NOMO-1 (cell line): ENCODE measurements around the gene LYRM7.
"Not testable (repeated sequence)": the region's sequence is repeated elsewhere in the genome, so short reads cannot be mapped to it uniquely, and the experiment has no call there.

Experiments
- DNase-seq, 2 experiments: peaks; one replicate each; lab custom pipeline; 2025; ENCODE audit not compliant: unreplicated experiment in 2 of 2; lab: John Stamatoyannopoulos, UW

The LYRM7 gene

DNA sequence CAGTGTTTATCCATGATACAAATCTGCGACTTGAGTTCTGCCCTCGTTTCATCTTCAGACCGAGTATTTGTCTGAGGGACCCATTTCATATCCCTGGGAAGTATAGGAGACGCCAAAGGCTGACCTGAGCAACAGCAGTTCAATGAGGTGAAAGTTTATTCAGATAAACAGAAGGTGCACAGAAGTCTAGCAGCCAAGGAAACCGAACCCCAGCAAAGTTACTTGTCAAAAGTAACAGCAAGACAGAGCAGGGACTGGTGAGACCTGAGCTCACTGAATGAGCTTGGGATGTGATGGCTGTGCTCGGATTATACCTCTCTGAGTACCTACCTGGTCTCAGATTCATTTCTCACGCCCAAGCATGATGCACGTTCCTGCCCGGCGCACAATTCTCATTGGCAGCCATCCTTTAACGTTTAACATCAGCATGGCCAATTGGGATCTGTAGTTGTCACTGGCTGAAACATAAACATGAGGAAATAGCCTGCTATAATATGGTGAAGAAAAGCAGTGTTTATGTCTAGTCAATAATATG, 599 bp downstream of the LYRM7 start:
- DNase-seq: no peak

GRCh38 chr5:131180407-131180806, 9.7 kb downstream of the LYRM7 start:
- DNase-seq: no peak

- no peak for DNase-seq
Measured at GRCh38 chr5:131182839-131183238, 12.1 kb downstream of the LYRM7 start.

DNA sequence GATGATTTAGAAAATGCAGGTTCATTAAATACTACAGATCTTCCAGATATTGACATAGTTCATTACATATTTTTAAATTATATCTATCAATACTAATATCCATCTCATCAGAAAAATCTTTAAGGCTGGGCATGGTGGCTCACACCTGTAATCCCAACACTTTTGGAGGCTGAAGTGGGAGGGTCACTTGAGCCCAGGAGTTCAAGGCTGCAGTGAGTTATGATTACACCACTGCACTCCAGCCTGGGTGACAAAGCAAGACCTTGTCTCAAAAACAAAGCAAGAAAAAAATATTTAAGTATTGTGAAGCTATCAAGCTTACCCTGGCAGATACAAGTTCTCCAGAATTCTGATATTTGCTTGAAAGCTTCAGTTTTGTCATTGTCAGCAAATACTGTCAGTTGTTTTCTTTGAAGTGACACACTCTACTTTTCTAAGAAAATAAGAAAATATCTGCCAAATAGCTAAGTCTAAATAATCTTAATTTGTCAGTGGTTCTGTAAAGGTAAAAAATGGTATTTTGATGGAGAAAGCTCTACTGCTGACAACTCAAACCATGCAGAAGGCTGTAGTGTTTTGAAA, 14.9 kb downstream of the LYRM7 start:
- DNase-seq: no peak

- no peak for DNase-seq
Measured at GRCh38 chr5:131186561-131187256, 16.0 kb downstream of the LYRM7 start.

DNA sequence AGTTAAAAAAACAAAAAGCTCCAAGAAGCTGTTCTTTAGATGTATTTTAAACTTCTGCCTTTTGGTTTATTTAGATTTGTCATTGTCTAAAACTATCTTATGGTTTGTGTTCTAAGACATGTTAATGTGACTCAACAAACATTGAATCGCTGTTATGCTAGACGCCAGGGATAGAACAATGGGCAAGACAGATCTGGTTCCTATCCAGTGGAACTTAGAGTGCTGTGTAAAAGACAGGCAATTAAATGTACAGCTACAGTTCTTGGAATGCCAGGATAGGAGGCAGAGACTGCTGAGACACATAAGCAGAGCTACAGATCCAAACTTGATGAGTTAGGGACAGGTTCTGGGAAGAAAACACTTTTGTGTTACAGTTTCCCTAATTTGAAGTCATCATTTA, 22.4 kb downstream of the LYRM7 start:
- DNase-seq: no peak

DNA sequence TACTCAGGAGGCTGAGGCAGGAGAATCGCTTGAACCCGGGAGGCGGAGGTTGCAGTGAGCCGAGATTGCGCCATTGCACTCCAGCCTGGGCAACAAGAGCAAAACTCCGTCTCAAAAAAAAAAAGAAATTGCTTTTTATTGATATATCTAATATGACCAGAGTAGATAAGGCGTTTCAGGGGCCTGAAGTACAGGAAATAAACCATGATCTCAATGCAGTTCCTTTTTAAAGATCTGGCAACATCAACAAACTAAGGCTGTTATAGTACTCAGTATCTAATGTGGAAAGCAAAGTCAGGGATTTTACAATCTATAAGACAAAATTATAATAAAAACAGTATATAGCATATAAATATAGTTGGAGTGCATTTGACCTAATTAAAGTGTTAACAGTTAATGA, 23.2 kb downstream of the LYRM7 start:
- not testable (repeated sequence) for DNase-seq

- DNase-seq: no peak
Measured at GRCh38 chr5:131194725-131195124, 24.0 kb downstream of the LYRM7 start.

- no peak for DNase-seq
Measured at GRCh38 chr5:131195696-131196095, 25.0 kb downstream of the LYRM7 start.

GRCh38 chr5:131196331-131196730, 25.6 kb downstream of the LYRM7 start:
- DNase-seq: no peak

DNA sequence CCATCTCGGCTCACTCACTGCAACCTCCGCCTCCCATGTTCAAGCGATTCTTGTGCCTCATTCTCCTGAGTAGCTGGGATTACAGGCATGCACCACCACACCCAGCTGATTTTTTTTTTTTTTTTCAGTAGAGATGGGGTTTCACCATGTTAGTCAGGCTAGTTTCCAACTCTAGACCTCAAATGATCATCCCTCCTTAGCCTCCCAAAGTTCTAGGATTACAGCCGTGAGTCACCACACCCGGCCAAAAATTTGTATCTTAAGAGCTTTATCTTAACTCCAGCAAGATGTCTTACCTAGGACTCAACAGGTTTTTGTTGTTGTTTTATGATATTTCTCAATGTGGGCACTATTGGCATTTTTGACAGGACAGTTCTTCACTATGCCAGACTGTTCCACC, 27.9 kb downstream of the LYRM7 start:
- DNase-seq: no peak

DNA sequence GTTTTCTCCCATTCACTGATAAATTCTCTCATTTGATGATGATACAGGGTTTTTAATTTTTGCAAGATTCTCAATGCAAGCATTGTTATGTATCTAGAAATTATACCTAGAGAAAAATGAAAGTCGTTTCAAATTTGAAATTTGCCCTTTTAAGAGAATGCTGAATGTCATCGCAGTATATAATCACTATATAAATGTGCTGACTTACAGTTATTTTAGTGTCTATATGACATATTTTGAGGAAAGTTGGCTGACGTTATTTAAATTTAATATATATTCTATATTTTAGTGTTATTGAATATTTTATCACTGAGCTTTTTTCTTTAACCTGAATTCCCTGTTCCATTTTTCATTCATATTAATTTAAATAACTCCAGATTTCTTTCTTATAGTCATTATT, 29.8 kb downstream of the LYRM7 start:
- no peak for DNase-seq

GRCh38 chr5:131204964-131205363, 34.2 kb downstream of the LYRM7 start:
- no peak for DNase-seq

GRCh38 chr5:131206061-131206460, 35.3 kb downstream of the LYRM7 start:
- DNase-seq: no peak

GRCh38 chr5:131206772-131207171, 36.0 kb downstream of the LYRM7 start:
- DNase-seq: peak; percentile 74 to 88

GRCh38 chr5:131209175-131209505, 38.4 kb downstream of the LYRM7 start:
- DNase-seq: no peak

- peak; percentile 93 to 99 for DNase-seq
Measured at GRCh38 chr5:131209506-131210150, 38.9 kb downstream of the LYRM7 start.

DNA sequence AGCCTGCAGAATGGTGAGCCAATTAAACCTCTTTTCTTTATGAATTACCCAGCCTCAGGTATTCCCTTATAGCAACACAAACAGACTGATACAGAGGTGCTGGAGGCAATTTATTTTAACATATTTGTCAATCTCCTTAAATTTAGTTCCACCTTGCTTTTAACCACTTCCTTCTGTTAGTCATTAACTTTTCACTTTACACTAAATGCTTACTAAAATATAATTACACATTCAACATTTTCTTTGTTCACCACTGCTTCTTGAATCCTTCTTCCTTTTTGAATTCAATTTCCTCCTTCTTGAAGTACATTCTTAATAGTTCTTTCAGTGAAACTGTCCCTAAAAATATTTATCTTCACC, 39.4 kb downstream of the LYRM7 start:
- DNase-seq: peak; percentile 20 to 67

DNA sequence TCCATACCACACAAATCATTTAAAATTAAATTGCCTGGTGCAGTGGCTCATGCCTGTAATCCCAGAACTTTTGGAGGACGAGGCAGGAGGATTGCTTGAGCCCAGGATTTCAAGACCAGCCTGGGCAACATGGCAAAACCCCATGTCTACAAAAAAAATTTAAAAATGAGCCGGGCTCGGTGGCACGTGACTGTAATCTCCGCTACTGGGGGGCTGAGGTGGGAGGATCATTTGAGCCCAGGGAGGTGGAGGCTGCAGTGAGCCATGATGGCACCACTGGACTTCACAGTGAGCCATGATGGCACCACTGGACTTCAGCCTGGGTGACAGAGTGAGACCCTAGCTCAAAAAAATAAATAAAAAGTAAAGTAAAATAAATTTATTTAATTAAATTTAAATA, 40.9 kb downstream of the LYRM7 start:
- no peak for DNase-seq

- peak; percentile 41 to 85 for DNase-seq
Measured at GRCh38 chr5:131212471-131213021, 41.8 kb downstream of the LYRM7 start.

DNA sequence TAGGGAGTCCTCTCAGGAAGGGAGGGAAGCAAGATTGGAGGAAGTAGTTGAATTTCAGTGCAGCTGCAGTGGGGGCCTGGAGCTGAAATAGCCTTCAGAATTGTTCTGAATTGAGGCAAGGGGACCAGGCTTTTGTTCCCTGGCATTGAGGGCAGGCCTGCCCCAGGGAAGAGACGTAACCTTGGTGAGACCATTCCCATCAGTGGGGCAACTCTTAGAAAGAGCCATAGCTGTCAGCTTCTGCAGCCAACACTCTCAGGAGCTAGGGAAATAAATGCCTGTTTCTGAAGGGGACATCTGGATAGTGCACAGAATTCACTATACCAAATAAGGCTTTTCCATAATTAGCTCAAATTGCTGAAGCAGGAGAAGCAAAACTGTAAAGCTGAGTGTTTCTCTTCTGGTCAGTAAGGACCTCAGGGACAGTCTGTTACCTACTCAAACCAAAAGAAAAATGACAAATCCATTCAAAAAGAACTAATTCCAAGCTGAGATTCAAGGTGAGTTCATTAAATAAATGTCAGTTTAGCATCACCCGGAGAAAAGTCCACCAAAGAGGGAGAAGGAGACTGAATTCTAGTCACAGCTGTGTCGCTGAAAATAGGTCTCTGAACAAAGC, 44.0 kb downstream of the LYRM7 start:
- DNase-seq: no peak
